ENCODE data around the gene SH2D5.

SH2D5 gene

GRCh38 chr1:20732071-20732587, 374 bp downstream of the SH2D5 start:
- no peak for TF ChIP-seq CTCF (IDR thresholded peaks at IDR 0.05)

GRCh38 chr1:20731057-20731991, 1.2 kb downstream of the SH2D5 start:
- TF ChIP-seq CTCF (IDR thresholded peaks at IDR 0.05), result no peak

GRCh38 chr1:20730690-20731056, 1.8 kb downstream of the SH2D5 start:
- no peak for TF ChIP-seq CTCF (IDR thresholded peaks at IDR 0.05)

GRCh38 chr1:20729990-20730689, 2.4 kb downstream of the SH2D5 start:
- no peak for TF ChIP-seq CTCF (IDR thresholded peaks at IDR 0.05)

- no peak for TF ChIP-seq CTCF (IDR thresholded peaks at IDR 0.05)
These were observed 3.2 kb downstream of the SH2D5 start for GRCh38 chr1:20729155-20729931.

GRCh38 chr1:20728371-20729154, 3.9 kb downstream of the SH2D5 start:
- TF ChIP-seq CTCF (IDR thresholded peaks at IDR 0.05), result no peak
